Measurements from ENCODE around the gene TRIML2. TPM values are rescaled to one million over a fixed set of nuclear protein-coding genes. Genes with fewer than 3 reads are reported as not detected.

TRIML2 gene
- total RNA-seq, 1 experiment from 2014 or later = 102 TPM

- H2AK5ac ChIP-seq (ENCODE audit: insufficient read length, low read length) = no peak overlapping the region
- no peak overlapping the region for H4K5ac ChIP-seq (ENCODE audit: insufficient read length, low read depth, low read length)
- H4K8ac ChIP-seq (replicated peaks; ENCODE audit: insufficient read length, low read depth, low read length) = no peak overlapping the region
- H3K23me2 ChIP-seq (ENCODE audit: insufficient read length, low read depth, low read length, poor library complexity, severe bottlenecking) = no peaks in the 10 kb centered on the region
- no peaks in the 10 kb centered on the region for H3K4me1 ChIP-seq (ENCODE audit: insufficient read depth, low read length)
- H3K4me2 ChIP-seq (ENCODE audit: insufficient read depth, insufficient read length, low read length) = no peak overlapping the region
- H3K9me3 ChIP-seq (ENCODE audit: control insufficient read depth, low read depth, low read length) = no peaks in the 10 kb centered on the region
- Mint-ChIP-seq H3K27me3 (ENCODE audit: low read depth) (no peaks in the 10 kb centered on the region; the same call in 1 of the 2 replicates), H3K4me3 (no peak overlapping the region), H3K4me1 (peaks cover 8 to 10% of the 10 kb centered on the region in 2 experiments), H3K36me3 (ENCODE audit: insufficient read depth in 1 of 3, low read depth in 3 of 3) (peaks cover 34 to 72% (median 39%) of the 10 kb centered on the region in 3 experiments), H3K27ac (no peak overlapping the region), H3K9me3 (no peaks in the 10 kb centered on the region)
- H2BK15ac ChIP-seq (ENCODE audit: low read depth, low read length) = no peak overlapping the region
- no peaks in the 10 kb centered on the region for H3K79me1 ChIP-seq (ENCODE audit: insufficient read depth, low read depth, low read length, poor library complexity, severe bottlenecking)
- TF ChIP-seq CTCF (conservative IDR thresholded peaks at IDR 0.05) = no peak
- no peak overlapping the region for H2BK12ac ChIP-seq (ENCODE audit: insufficient read length, low read depth, low read length)
- H3K9ac ChIP-seq (ENCODE audit: extremely low read depth, insufficient read length, low read length) = no peak overlapping the region
- H3K56ac ChIP-seq (ENCODE audit: insufficient read length, low read depth, low read length) = no peak overlapping the region
- H3K79me2 ChIP-seq (ENCODE audit: insufficient read depth, low read length) = no peaks in the 10 kb centered on the region
- DNase-seq = no peak
- no CpG with 5 or more reads among the region's 6 CpGs for WGBS (ENCODE audit: extremely low coverage, insufficient read length, low lambda C conversion rate)
- no peak overlapping the region for H2BK120ac ChIP-seq (ENCODE audit: low read depth, low read length, poor library complexity, severe bottlenecking)
- H3K14ac ChIP-seq (ENCODE audit: insufficient read depth, low read length) = no peak overlapping the region
- H2AFZ ChIP-seq (ENCODE audit: low read length) = no peak overlapping the region
- H3K18ac ChIP-seq (ENCODE audit: insufficient read length, low read depth, low read length) = no peak overlapping the region
- no peak overlapping the region for H3K27ac ChIP-seq (ENCODE audit: insufficient read length, low read depth, low read length)
- H3T11ph ChIP-seq (ENCODE audit: low read length) = no peak overlapping the region
- H2BK5ac ChIP-seq (ENCODE audit: insufficient read length, low read length) = no peak overlapping the region
- no peak overlapping the region for H3K4ac ChIP-seq (ENCODE audit: low read depth, low read length)
- H4K91ac ChIP-seq (ENCODE audit: insufficient read length, low read depth, low read length) = no peak overlapping the region
- no peak overlapping the region for H2BK20ac ChIP-seq (ENCODE audit: low read depth, low read length, poor library complexity, severe bottlenecking)
- H3K23ac ChIP-seq (ENCODE audit: insufficient read length, low read depth, low read length) = no peak overlapping the region
- H4K20me1 ChIP-seq (ENCODE audit: control insufficient read depth, insufficient read depth, insufficient read length) = no peaks in the 10 kb centered on the region
- H3K27me3 ChIP-seq (ENCODE audit: insufficient read depth, low read length) = no peaks in the 10 kb centered on the region
Measured at GRCh38 chr4:188086858-188087257, 22.5 kb downstream of the TRIML2 start.
